H9 (cell line): ENCODE results near the gene TIGD2. TPM values are rescaled to one million over a fixed set of nuclear protein-coding genes. Genes with fewer than 3 reads are reported as not detected.

ENCODE experiments used
- DNase-seq: peaks from one replicate; pipeline ENCODE4 v3.0.0-alpha.2; 2017
- H2AFZ ChIP-seq: one replicate; pipeline ENCODE4 v1.6.1; 2013; ENCODE audit warnings: mild to moderate bottlenecking, low read length, control low read depth, moderate library complexity
- H2AK5ac ChIP-seq: 2 replicates; pipeline ENCODE4 v1.6.1; 2013; ENCODE audit warnings: low read length, control low read depth, mixed read lengths; ENCODE audit not compliant: insufficient read length
- H2BK120ac ChIP-seq: one replicate; pipeline ENCODE4 v1.6.1; 2013; ENCODE audit warnings: low read depth, mild to moderate bottlenecking, low read length, control low read depth, inconsistent platforms; ENCODE audit not compliant: poor library complexity, severe bottlenecking
- H2BK12ac ChIP-seq: 2 replicates; pipeline ENCODE4 v1.6.1; 2013; ENCODE audit warnings: low read length, control low read depth, mixed read lengths, low read depth; ENCODE audit not compliant: insufficient read length
- H2BK15ac ChIP-seq: 2 replicates; pipeline ENCODE4 v1.6.1; 2013; ENCODE audit warnings: low read depth, low read length, control low read depth
- H2BK20ac ChIP-seq: one replicate; pipeline ENCODE4 v1.6.1; 2013; ENCODE audit warnings: low read depth, mild to moderate bottlenecking, low read length, control low read depth, inconsistent platforms; ENCODE audit not compliant: poor library complexity, severe bottlenecking
- H2BK5ac ChIP-seq: 2 replicates; pipeline ENCODE4 v1.6.1; 2013; ENCODE audit warnings: low read length, control low read depth, mixed read lengths; ENCODE audit not compliant: insufficient read length
- H3K14ac ChIP-seq: 2 replicates; pipeline ENCODE4 v1.6.1; 2013; ENCODE audit warnings: low read length, control low read depth; ENCODE audit not compliant: insufficient read depth
- H3K18ac ChIP-seq: 2 replicates; pipeline ENCODE4 v1.6.1; 2013; ENCODE audit warnings: low read depth, mild to moderate bottlenecking, mixed read lengths, low read length, control low read depth; ENCODE audit not compliant: insufficient read length
- H3K23ac ChIP-seq: 2 replicates; pipeline ENCODE4 v1.6.1; 2013; ENCODE audit warnings: low read length, control low read depth, mixed read lengths, low read depth; ENCODE audit not compliant: insufficient read length
- H3K23me2 ChIP-seq: 2 replicates; pipeline ENCODE4 v1.6.1; 2013; ENCODE audit warnings: low read depth, mild to moderate bottlenecking, mixed read lengths, low read length, control low read depth; ENCODE audit not compliant: insufficient read length, poor library complexity, severe bottlenecking
- H3K27ac ChIP-seq: 2 replicates; pipeline ENCODE4 v1.5.1; 2013; ENCODE audit warnings: low read length, control low read depth, mixed read lengths, low read depth; ENCODE audit not compliant: insufficient read length
- H3K27me3 ChIP-seq: 2 replicates; pipeline ENCODE4 v1.6.1; 2013; ENCODE audit warnings: low read length, control low read depth, inconsistent platforms; ENCODE audit not compliant: insufficient read depth
- H3K4ac ChIP-seq: 2 replicates; pipeline ENCODE4 v1.6.1; 2013; ENCODE audit warnings: low read depth, mild to moderate bottlenecking, control low read depth, inconsistent platforms, low read length, moderate library complexity
- H3K4me1 ChIP-seq: 2 replicates; pipeline ENCODE4 v1.6.1; 2013; ENCODE audit warnings: low read length, control low read depth, inconsistent platforms; ENCODE audit not compliant: insufficient read depth
- H3K4me2 ChIP-seq: 2 replicates; pipeline ENCODE4 v1.6.1; 2013; ENCODE audit warnings: low read length, control low read depth, mixed read lengths; ENCODE audit not compliant: insufficient read length, insufficient read depth
- H3K56ac ChIP-seq: 2 replicates; pipeline ENCODE4 v1.6.1; 2013; ENCODE audit warnings: low read depth, mild to moderate bottlenecking, mixed read lengths, low read length, control low read depth; ENCODE audit not compliant: insufficient read length
- H3K79me1 ChIP-seq: 2 replicates; pipeline ENCODE4 v1.6.1; 2013; ENCODE audit warnings: low read depth, mild to moderate bottlenecking, moderate library complexity, low read length, control low read depth, inconsistent platforms; ENCODE audit not compliant: insufficient read depth, poor library complexity, severe bottlenecking
- H3K79me2 ChIP-seq: 2 replicates; pipeline ENCODE4 v1.6.1; 2013; ENCODE audit warnings: low read length, control low read depth, inconsistent platforms; ENCODE audit not compliant: insufficient read depth
- H3K9ac ChIP-seq: 2 replicates; pipeline ENCODE4 v1.6.1; 2013; ENCODE audit warnings: low read length, control low read depth, mixed read lengths; ENCODE audit not compliant: insufficient read length; ENCODE audit errors: extremely low read depth
- H3K9me3 ChIP-seq: one replicate; pipeline ENCODE4 v1.6.1; 2013; ENCODE audit warnings: low read depth, low read length, inconsistent platforms; ENCODE audit not compliant: control insufficient read depth
- H3T11ph ChIP-seq: one replicate; pipeline ENCODE4 v1.6.1; 2013; ENCODE audit warnings: mild to moderate bottlenecking, low read length, control low read depth, inconsistent platforms
- H4K20me1 ChIP-seq: one replicate; pipeline ENCODE4 v1.6.1; 2013; ENCODE audit not compliant: control insufficient read depth, insufficient read length, insufficient read depth
- H4K5ac ChIP-seq: 2 replicates; pipeline ENCODE4 v1.6.1; 2013; ENCODE audit warnings: low read depth, mild to moderate bottlenecking, mixed read lengths, low read length, control low read depth; ENCODE audit not compliant: insufficient read length
- H4K8ac ChIP-seq: replicated peaks from 2 replicates; pipeline ENCODE4 v1.6.1; 2013; ENCODE audit warnings: low read length, control low read depth, mixed read lengths, low read depth; ENCODE audit not compliant: insufficient read length
- H4K91ac ChIP-seq: 2 replicates; pipeline ENCODE4 v1.6.1; 2013; ENCODE audit warnings: low read depth, mild to moderate bottlenecking, moderate library complexity, mixed read lengths, low read length, control low read depth; ENCODE audit not compliant: insufficient read length
- H3K27ac Mint-ChIP-seq, 3 experiments: 2 replicates in 2 of 3; 3 replicates in 1 of 3; pipeline ENCODE4 v1.8.0; 2020 to 2021; ENCODE audit warnings: mixed read lengths in 3 of 3, mild to moderate bottlenecking in 1 of 3, moderate library complexity in 1 of 3
- H3K27me3 Mint-ChIP-seq: 2 replicates; pipeline ENCODE4 v1.8.0; 2021; ENCODE audit warnings: low read depth, mild to moderate bottlenecking, moderate library complexity, mixed read lengths
- H3K36me3 Mint-ChIP-seq, 3 experiments: 2 replicates in 2 of 3; 3 replicates in 1 of 3; pipeline ENCODE4 v1.8.0; 2020 to 2021; ENCODE audit warnings: low read depth in 3 of 3, mixed read lengths in 3 of 3; ENCODE audit not compliant: insufficient read depth in 1 of 3
- H3K4me1 Mint-ChIP-seq, 2 experiments: 2 replicates each; pipeline ENCODE4 v1.8.0; 2020; ENCODE audit warnings: mixed read lengths in 2 of 2
- H3K4me3 Mint-ChIP-seq, 2 experiments: 2 replicates in 1 of 2; 3 replicates in 1 of 2; pipeline ENCODE4 v1.8.0; 2020 to 2021; ENCODE audit warnings: mild to moderate bottlenecking in 2 of 2, mixed read lengths in 2 of 2, moderate library complexity in 1 of 2
- H3K9me3 Mint-ChIP-seq, 2 experiments: 2 replicates in 1 of 2; 3 replicates in 1 of 2; pipeline ENCODE4 v1.8.0; 2020; ENCODE audit warnings: mild to moderate bottlenecking in 2 of 2, mixed read lengths in 2 of 2, moderate library complexity in 1 of 2
- CTCF ChIP-seq: fragments of 200-600 bp; sonication (generic); conservative IDR thresholded peaks from 3 replicates; pipeline ENCODE4 v1.8.0; 2021; ENCODE audit warnings: antibody characterized with exemption, mild to moderate bottlenecking
- WGBS: extraction: QIAGEN DNeasy Blood & Tissue Kit; methylation state at CpG from one replicate; pipeline ENCODE4 v1.1.7; 2013; ENCODE audit warnings: missing lambda C conversion rate, low lambda C conversion rate, mixed read lengths; ENCODE audit not compliant: insufficient read length; ENCODE audit errors: extremely low coverage; 5-methylcytosine and 5-hydroxymethylcytosine counted together
- total RNA-seq: library from RNA; stranded (reverse); gene quantifications from 2 replicates; pipeline ENCODE4 v1.2.1, GENCODE V29; 2021

The TIGD2 gene
- total RNA-seq, 1 experiment from 2014 or later = 10.4 TPM

- TF ChIP-seq CTCF = no peak
- Histone ChIP-seq H2AFZ (no peak overlapping the region), H2BK5ac (no peak overlapping the region), H4K5ac (no peak overlapping the region), H2BK15ac (no peak overlapping the region), H3K18ac (no peak overlapping the region), H4K20me1 (no peaks in the 10 kb centered on the region), H2BK12ac (no peak overlapping the region), H3K23ac (no peak overlapping the region), H3K56ac (no peak overlapping the region), H4K8ac (no peak overlapping the region), H3K27me3 (no peaks in the 10 kb centered on the region), H3K79me1 (no peaks in the 10 kb centered on the region), H3K79me2 (no peaks in the 10 kb centered on the region), H3T11ph (no peak overlapping the region), H2BK120ac (no peak overlapping the region), H3K23me2 (no peaks in the 10 kb centered on the region), H3K27ac (no peak overlapping the region), H3K9ac (no peak overlapping the region), H3K9me3 (no peaks in the 10 kb centered on the region), H2AK5ac (no peak overlapping the region), H3K4me1 (no peaks in the 10 kb centered on the region), H2BK20ac (no peak overlapping the region), H3K14ac (no peak overlapping the region), H3K4me2 (no peak overlapping the region), H4K91ac (no peak overlapping the region), H3K4ac (no peak overlapping the region)
- Mint-ChIP-seq H3K4me3 (no peak overlapping the region), H3K27me3 (no peaks in the 10 kb centered on the region), H3K27ac (no peak overlapping the region), H3K36me3 (peaks cover 0 to 22% (median 4%) of the 10 kb centered on the region in 3 experiments; a peak in 3 of 7 replicates), H3K4me1 (peaks cover 0 to 6% of the 10 kb centered on the region in 2 experiments; a peak in 1 of 4 replicates), H3K9me3 (peaks cover 10 to 14% of the 10 kb centered on the region in 2 experiments; a peak in 4 of 5 replicates)
- no CpG with 5 or more reads among the region's 2 CpGs for WGBS
- no peak for DNase-seq
These were observed 34.9 kb downstream of the TIGD2 start for GRCh38 chr4:89146196-89146595.
